Measurements from ENCODE around the gene FRMD4A. TPM values are rescaled to one million over a fixed set of nuclear protein-coding genes. Genes with fewer than 3 reads are reported as not detected.

FRMD4A gene
- polyA plus RNA-seq, 1 donor (not counting 4 experiments of a cell fraction or from before 2014, with no cell fraction given) = 12.9 TPM

GRCh38 chr10:13880760-13881159 lies 450.0 kb downstream of the FRMD4A start:
- Histone ChIP-seq H2AFZ (ENCODE audit: control insufficient read depth, low read length) (no peak overlapping the region), H3K4me1 (ENCODE audit: control insufficient read depth, extremely low read depth, insufficient read depth, low read length) (peaks cover 21% of the 10 kb centered on the region), H3K27ac (ENCODE audit: control insufficient read depth, insufficient read depth, low read length) (no peak overlapping the region), H3K36me3 (ENCODE audit: control insufficient read depth in 2 of 2, extremely low read depth in 1 of 2, insufficient read depth in 2 of 2, low read length in 2 of 2) (no peaks in the 10 kb centered on the region), H3K9me3 (ENCODE audit: control insufficient read depth, low read depth, low read length) (no peaks in the 10 kb centered on the region), H3K79me2 (ENCODE audit: control insufficient read depth, insufficient read depth, low read length) (peaks cover 30% of the 10 kb centered on the region), H3K27me3 (ENCODE audit: control insufficient read depth, extremely low read depth, insufficient read depth, low read length) (no peaks in the 10 kb centered on the region), H3K9ac (ENCODE audit: control insufficient read depth, extremely low read depth, insufficient read depth, low read length) (no peak overlapping the region), H3K9me1 (ENCODE audit: control insufficient read depth, extremely low read depth, insufficient read depth, low read length) (no peaks in the 10 kb centered on the region), H3K4me2 (ENCODE audit: control insufficient read depth, extremely low read depth, insufficient read depth, low read depth, low read length) (no peak overlapping the region), H3K4me3 (ENCODE audit: control insufficient read depth in 2 of 3, extremely low read depth in 1 of 3, insufficient read depth in 2 of 3, low read depth in 1 of 3, low read length in 3 of 3) (no peak overlapping the region), H4K20me1 (ENCODE audit: control insufficient read depth, extremely low read depth, insufficient read depth, low read length) (no peaks in the 10 kb centered on the region)
- no peak for FAIRE-seq
- no peak for TF ChIP-seq EZH2 (IDR thresholded peaks at IDR 0.05; ENCODE audit: low read length)
- TF ChIP-seq, protein P1, sequence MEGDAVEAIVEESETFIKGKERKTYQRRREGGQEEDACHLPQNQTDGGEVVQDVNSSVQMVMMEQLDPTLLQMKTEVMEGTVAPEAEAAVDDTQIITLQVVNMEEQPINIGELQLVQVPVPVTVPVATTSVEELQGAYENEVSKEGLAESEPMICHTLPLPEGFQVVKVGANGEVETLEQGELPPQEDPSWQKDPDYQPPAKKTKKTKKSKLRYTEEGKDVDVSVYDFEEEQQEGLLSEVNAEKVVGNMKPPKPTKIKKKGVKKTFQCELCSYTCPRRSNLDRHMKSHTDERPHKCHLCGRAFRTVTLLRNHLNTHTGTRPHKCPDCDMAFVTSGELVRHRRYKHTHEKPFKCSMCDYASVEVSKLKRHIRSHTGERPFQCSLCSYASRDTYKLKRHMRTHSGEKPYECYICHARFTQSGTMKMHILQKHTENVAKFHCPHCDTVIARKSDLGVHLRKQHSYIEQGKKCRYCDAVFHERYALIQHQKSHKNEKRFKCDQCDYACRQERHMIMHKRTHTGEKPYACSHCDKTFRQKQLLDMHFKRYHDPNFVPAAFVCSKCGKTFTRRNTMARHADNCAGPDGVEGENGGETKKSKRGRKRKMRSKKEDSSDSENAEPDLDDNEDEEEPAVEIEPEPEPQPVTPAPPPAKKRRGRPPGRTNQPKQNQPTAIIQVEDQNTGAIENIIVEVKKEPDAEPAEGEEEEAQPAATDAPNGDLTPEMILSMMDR (optimal IDR thresholded peaks at IDR 0.05 in 1 of 3, IDR thresholded peaks at IDR 0.05 in 1 of 3, conservative IDR thresholded peaks at IDR 0.05 in 1 of 3; ENCODE audit: extremely low read depth in 1 of 3, insufficient read depth in 2 of 3, low read length in 3 of 3) = no peak
- dilution Hi-C loops (cut with MboI; ENCODE audit: extremely low pct_ligation_motif_present, low sequenced_read_pairs) = no loop called here
- DNase-seq (ENCODE audit: low read depth, low spot score) = no peak

DNA sequence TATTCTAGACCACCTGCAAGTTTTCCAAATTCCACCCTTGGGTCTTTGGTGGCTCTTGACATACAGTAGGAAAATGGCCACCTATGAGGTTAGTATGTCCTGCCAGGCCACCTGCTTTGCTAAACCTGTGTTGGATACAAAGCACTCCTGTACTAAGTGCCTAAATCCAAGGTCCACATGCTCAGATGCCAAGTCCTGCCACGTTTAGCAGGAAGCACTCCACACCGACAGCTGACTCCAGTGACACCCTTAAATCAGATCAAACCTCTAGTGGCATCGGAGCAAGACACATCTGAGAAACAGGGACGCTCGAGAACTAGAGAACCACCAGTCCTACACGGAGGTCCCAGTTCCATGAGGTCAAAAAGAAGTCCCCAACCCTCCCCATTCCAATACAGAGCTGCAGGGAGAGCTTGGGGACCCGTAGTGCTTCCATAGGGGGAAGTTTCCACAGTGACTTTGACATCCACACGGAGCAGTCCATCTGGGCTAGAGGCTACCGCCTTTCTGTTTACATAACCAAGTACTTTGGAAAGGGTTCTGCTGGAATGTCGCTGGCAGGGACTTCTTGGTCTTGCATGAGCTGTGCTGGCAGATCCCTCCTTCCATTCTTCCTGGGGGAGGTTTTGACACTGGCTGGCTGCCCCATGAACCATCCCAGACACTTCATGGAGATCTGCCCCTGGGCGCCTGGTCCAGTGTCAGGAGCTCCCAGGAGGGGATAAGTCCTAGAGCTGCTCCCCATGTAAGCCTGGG lies 453.4 kb downstream of the FRMD4A start:
- no peak overlapping the region for H3K4me2 ChIP-seq (ENCODE audit: control insufficient read depth, extremely low read depth, insufficient read depth, low read depth, low read length)
- no peak overlapping the region for H3K9ac ChIP-seq (ENCODE audit: control insufficient read depth, extremely low read depth, insufficient read depth, low read length)
- no peaks in the 10 kb centered on the region for H4K20me1 ChIP-seq (ENCODE audit: control insufficient read depth, extremely low read depth, insufficient read depth, low read length)
- H3K27ac ChIP-seq (ENCODE audit: control insufficient read depth, insufficient read depth, low read length) = no peak overlapping the region
- H3K36me3 ChIP-seq (ENCODE audit: control insufficient read depth in 2 of 2, extremely low read depth in 1 of 2, insufficient read depth in 2 of 2, low read length in 2 of 2) = no peaks in the 10 kb centered on the region
- DNase-seq (ENCODE audit: low read depth, low spot score) = no peak
- no peaks in the 10 kb centered on the region for H3K9me3 ChIP-seq (ENCODE audit: control insufficient read depth, low read depth, low read length)
- H3K79me2 ChIP-seq (ENCODE audit: control insufficient read depth, insufficient read depth, low read length) = peaks cover 27% of the 10 kb centered on the region
- no peak for FAIRE-seq
- no peak for TF ChIP-seq EZH2 (IDR thresholded peaks at IDR 0.05; ENCODE audit: low read length)
- TF ChIP-seq, protein P1 (optimal IDR thresholded peaks at IDR 0.05 in 1 of 3, IDR thresholded peaks at IDR 0.05 in 1 of 3, conservative IDR thresholded peaks at IDR 0.05 in 1 of 3; ENCODE audit: extremely low read depth in 1 of 3, insufficient read depth in 2 of 3, low read length in 3 of 3) = no peak
- dilution Hi-C loops (cut with MboI; ENCODE audit: extremely low pct_ligation_motif_present, low sequenced_read_pairs) = no loop called here
- H3K9me1 ChIP-seq (ENCODE audit: control insufficient read depth, extremely low read depth, insufficient read depth, low read length) = no peaks in the 10 kb centered on the region
- no peaks in the 10 kb centered on the region for H3K27me3 ChIP-seq (ENCODE audit: control insufficient read depth, extremely low read depth, insufficient read depth, low read length)
- no peak overlapping the region for H2AFZ ChIP-seq (ENCODE audit: control insufficient read depth, low read length)
- H3K4me1 ChIP-seq (ENCODE audit: control insufficient read depth, extremely low read depth, insufficient read depth, low read length) = peaks cover 20% of the 10 kb centered on the region
- H3K4me3 ChIP-seq (ENCODE audit: control insufficient read depth in 2 of 3, extremely low read depth in 1 of 3, insufficient read depth in 2 of 3, low read depth in 1 of 3, low read length in 3 of 3) = no peak overlapping the region
